LNCAP (cell line): Measurements from ENCODE around the gene CEBPB.

Source experiments
- TF ChIP-seq, protein P1 (sequence below): fragments of 450-650 bp; IDR thresholded peaks from 2 replicates; pipeline ENCODE4 v1.5.1; 2017; ENCODE audit warnings: mild to moderate bottlenecking

CEBPB gene

DNA sequence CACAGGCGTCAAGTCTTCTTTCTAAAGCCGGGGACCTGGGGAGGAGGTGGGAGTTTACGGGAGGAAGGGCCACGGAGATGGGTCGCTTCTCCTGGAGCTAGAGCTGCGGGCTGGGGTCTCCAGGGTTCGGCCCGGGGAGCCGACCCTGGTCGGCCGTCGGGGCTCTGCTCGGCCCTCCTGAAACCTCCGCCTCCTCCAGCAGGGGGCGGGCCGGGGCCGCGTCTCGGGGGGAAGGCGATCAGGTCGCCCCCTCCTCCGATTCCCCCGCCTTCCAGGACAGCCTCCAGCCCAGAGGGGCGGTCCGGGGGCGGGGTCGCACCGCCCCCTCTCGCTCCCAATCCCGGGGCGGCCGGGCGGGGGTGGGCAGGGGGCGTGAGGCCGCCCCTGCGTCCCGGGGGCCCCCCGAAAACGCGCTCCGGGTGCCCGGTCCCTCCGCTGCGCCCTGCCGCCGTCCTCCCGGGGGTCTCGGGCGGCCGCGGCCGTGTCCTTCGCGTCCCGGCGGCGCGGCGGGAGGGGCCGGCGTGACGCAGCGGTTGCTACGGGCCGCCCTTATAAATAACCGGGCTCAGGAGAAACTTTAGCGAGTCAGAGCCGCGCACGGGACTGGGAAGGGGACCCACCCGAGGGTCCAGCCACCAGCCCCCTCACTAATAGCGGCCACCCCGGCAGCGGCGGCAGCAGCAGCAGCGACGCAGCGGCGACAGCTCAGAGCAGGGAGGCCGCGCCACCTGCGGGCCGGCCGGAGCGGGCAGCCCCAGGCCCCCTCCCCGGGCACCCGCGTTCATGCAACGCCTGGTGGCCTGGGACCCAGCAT lies at the start of gene CEBPB:
CEBPB (plus strand) TSS at position 580 of the 814 bp plus-strand sequence; CDS start at position 784, 204 bp downstream.
- TF ChIP-seq, protein P1, sequence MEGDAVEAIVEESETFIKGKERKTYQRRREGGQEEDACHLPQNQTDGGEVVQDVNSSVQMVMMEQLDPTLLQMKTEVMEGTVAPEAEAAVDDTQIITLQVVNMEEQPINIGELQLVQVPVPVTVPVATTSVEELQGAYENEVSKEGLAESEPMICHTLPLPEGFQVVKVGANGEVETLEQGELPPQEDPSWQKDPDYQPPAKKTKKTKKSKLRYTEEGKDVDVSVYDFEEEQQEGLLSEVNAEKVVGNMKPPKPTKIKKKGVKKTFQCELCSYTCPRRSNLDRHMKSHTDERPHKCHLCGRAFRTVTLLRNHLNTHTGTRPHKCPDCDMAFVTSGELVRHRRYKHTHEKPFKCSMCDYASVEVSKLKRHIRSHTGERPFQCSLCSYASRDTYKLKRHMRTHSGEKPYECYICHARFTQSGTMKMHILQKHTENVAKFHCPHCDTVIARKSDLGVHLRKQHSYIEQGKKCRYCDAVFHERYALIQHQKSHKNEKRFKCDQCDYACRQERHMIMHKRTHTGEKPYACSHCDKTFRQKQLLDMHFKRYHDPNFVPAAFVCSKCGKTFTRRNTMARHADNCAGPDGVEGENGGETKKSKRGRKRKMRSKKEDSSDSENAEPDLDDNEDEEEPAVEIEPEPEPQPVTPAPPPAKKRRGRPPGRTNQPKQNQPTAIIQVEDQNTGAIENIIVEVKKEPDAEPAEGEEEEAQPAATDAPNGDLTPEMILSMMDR: peak; percentile 42

DNA sequence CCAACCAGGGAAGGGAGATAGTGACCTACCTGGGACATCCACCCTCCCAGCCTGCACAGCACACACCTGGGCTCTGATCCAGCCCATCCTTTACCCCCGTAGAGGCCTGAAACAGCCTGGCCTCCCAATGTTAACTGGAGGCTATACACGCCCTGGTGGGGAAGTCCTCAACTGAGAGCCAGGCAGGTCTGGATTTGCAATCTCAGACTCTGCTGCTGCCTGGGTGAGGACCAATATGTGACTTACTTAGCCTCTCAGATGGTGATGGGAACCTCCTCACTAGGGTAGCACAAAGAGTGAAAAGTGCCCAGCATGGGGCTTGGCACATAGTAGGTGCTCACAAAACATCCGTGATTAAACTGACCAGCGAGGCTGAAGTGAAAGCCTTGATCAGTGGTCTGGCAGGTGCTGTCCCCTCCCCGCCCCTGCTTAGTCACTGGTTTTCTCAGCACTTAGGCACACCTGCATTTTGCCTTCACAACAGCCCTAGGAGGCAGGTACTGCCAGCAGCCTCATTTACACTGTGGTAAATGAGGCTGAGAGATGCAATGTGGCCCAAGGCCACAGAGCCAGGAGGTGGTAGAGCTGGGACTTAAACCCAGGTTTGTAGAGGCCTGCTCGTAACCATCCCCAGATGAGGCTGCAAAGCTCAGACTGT lies 49.5 kb upstream of the CEBPB start:
- TF ChIP-seq, protein P1: no peak

DNA sequence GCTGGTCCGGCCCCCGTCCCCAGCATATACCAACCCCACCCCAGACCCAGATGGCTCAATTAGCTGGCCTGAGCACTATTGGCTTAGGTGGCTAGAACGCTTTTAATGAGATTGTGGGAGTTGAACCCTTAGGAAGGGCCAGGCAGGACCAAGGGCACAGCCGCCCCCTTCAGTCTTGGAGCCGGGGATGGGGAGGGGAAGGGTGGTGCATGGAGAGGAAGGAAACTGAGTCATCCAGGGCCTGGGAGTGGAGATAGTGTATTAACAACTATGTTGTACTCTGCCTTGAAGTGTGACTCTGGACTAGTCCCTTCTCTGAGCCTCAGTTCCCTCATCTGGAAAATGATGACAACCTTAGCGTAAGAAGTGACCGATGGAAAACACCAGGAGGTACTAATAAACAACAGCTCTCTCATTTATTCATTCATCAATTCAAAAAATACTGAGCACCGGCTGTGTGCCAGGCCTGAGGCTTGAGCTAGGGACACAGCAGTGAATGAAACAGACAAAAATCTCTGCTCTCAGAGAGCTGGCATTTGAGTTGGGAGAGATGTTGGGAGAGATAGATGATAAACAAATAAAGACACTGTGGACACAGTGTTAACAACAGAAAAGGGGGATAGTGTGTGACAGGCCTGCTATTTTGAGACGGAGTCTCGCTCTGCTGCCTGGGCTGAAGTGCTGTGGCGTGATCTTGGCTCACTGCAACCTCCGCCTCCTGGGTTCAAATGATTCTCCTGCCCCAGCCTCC lies 48.6 kb upstream of the CEBPB start:
- TF ChIP-seq, protein P1: no peak

- TF ChIP-seq, protein P1: no peak
These were observed 47.8 kb upstream of the CEBPB start for GRCh38 chr20:50142812-50143211.

DNA sequence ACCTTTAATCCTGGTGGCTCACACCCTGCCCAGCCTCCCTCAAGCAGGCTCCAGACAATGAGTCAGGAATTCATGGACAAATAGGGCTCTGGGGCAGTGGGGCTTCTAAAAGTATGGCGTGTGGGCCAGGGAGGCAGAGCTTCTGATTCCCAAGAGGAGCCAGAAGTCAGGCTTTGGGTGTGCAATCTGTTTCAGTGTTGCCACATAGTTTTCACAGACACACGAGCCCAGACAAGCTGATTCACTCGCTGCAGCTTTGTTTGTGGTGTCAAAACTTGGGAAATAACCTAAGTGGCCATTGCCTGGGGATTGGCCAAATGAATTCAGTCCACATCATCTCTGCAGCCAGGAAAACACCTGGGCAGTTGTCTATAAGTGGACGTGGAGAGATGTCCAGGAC lies 46.3 kb upstream of the CEBPB start:
- TF ChIP-seq, protein P1: no peak

DNA sequence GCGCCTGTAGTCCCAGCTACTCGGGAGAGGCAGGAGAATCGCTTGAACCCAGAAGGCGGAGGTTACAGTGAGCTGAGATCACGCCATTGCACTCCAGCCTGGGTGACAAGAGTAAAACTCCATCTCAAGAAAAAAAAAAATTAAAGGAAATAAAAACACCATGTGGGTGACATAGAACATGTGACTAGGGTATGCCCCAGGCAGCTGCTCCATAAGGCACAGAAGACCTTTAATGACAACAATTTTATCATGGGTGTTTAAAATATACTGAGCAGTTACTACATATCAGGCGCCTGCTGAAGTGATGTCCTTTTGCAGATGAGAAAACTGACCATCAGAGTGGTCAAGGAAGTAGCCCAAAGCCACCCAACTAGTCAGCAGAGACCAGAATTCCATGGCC lies 45.1 kb upstream of the CEBPB start:
- TF ChIP-seq, protein P1: no peak

- TF ChIP-seq, protein P1: no peak
These were observed 44.4 kb upstream of the CEBPB start for GRCh38 chr20:50146214-50146613.
